HG03442 (cell line): ENCODE data around the gene CACNA1A.
"Not testable (repeated sequence)": the region's sequence is repeated elsewhere in the genome, so short reads cannot be mapped to it uniquely, and the experiment has no call there.

Source experiments
- ATAC-seq: cut with Tn5 transposase; IDR thresholded peaks from one replicate; pipeline ENCODE4 v1.9.1; 2021; ENCODE audit warnings: mild to moderate bottlenecking, moderate library complexity; ENCODE audit not compliant: unreplicated experiment

CACNA1A gene

DNA sequence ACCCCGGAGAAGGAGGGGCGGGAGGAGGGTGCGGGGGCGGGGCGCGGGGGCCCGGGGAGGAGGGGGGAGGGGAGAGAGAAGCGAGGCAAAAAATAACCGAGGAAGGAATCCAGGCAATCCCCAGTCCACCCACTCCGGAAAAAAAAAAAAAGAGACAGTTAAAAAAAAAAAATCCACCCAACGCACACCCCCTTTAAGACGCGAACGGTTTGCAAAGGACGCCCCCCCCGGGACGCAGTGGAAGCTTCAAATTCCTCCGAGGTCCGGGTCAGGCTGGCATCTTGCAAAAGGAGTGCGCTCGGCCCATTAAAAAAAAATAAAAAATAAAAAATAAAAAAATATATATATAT lies at the start of gene CACNA1A:
Gene CACNA1A (minus strand): TSS at position 9 of the 350 bp plus-strand sequence. CDS start 255 bp downstream, outside the sequence.
- ATAC-seq: no peak

DNA sequence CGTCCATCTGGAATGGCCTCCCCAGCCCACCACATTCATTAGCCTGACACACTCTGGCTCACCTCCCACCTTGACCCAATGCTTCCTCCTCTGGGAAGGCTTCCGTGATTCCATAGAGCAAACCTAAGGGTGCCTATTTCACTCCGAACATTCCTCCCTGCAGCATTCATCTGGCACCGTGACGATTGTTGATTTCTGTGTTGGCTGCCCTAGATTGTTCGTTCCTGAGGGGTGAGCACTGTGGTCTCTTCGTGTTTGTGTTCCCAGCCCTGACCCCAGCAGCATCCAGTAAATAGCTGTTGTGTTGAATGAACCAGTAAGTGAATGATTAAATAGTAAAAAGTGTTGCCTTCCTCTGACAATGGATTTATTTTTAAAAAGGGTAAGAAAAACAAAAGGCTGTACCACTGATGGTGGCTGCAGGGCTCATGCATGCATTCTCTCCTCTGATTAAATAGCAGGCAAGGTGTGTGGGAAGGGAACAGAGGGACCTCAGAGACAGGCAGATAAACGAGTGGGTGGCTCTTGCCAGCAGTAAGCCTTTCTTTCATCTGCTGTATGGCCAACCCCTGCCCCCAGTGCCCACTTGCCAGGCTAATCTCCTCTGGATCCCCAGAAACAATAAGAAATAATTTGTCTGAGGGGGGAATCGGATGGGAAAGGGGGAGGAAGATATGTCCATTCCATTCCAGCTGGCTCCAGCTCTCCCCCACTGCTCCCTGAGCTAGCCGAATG lies 48.4 kb upstream of the CACNA1A start:
- ATAC-seq: no peak

DNA sequence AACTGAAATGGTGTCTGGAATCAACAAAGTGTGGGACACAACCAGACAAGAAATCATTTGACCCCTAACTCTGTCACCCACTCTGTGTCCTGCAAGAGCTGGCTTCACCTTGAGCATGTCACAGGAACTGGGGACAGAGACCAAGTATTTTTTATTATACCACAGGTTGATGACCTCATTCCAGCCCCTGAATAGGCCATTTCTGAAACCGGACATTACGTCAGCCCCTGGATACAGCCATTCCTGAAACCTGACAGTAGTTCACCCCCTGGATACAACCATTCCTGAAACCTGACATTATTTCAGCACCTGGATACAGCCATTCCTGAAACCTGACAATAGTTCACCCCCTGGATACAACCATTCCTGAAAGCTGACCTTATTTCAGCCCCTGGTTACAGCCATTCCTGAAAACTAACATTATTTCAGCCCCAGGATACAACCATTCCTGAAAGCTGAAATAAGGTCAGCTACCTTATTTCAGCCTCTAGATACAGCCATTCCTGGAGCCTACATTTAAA lies 47.7 kb upstream of the CACNA1A start:
- ATAC-seq: no peak

DNA sequence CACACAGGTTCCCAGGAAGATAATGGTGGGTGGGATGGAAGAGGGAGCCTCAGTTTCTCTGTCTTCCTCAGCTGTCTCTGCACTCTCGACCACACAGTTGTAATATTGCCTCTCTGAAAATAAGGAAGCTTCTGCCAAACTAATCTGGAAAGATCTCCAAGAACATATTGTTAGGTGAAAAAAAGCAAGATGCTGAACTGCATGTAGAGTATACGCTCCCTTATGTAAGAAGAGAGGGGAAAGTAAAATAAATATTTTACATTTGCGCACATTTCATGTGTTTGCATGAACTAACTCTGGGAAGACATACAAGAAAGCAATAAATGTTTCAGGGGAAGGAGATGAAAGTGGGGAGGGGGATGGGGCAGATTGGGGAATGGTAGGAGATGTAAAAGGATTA lies 41.9 kb upstream of the CACNA1A start:
- ATAC-seq: no peak

DNA sequence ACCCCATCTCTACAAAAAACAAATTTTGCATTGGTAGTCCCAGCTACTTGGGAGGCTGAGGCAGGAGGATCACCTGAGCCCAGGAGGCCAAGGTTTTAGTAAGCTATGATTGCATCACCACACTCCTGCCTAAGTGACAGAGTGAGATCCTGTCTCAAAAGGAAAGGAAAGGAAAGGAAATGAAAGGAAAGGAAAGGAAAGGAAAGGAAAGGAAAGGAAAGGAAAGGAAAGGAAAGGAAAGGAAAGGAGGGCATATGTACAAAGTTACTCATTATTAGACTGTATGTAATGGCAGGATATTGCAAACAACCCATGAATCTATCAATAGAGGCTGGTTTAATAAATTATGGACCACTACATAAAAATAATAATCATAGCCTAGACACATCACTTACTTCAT lies 40.8 kb upstream of the CACNA1A start:
- ATAC-seq: no peak

DNA sequence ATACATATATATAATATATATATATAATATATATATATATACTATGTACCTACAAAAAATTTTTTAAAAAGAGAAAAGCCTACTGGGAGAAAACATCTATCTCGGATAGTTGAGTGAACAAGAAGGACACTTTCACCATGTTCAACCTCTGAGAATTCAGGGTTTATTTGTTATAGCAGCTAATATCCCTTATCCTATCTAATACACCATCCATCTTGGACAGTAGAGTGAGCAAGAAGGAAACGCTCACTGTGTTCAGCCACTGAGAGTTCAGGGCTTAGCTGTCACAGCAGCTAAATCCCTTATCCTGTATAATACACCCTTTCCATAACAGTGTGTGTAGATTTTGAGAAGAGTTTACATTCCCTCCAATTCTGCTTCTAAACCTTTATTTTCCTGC lies 38.1 kb upstream of the CACNA1A start:
- no peak for ATAC-seq

DNA sequence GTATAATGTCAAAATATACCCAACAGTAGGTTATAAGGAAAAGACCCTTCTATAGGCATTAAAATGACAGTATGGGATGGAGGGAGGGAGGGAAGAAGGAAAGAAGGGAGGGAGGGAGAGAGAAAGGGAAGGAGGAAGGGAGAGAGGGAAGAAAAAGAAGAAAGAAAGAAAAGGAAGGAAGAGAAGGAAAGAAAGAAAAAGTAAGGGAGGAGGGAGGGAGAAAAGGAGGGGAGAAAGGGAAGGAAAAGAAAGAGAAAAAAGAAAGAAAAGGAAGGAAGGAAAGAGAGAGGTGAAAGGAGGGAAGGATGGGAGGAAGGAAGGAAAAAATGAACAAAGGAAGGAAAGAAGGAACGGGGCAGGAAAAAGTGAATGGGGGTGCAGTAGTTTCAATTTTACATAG lies 35.3 kb upstream of the CACNA1A start:
- no peak for ATAC-seq

DNA sequence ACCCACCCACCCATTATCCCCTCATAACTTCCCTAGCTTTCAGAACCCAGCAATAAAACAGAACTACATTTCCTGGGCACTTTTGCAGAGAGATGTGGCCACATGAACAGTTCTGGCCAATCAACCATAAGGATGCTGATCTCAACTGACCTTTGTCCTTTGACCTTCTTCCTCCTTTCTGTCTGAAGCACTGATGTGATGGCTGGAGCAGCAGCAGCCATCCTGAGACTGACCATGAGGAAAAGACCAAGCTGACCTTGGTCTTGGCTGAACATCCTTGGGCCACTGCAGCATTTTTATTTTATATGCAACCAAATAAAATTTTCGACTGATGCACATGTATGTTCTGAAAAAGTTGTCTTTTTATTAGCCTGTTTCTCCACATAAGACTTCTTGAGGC lies 33.1 kb upstream of the CACNA1A start:
- ATAC-seq: no peak

DNA sequence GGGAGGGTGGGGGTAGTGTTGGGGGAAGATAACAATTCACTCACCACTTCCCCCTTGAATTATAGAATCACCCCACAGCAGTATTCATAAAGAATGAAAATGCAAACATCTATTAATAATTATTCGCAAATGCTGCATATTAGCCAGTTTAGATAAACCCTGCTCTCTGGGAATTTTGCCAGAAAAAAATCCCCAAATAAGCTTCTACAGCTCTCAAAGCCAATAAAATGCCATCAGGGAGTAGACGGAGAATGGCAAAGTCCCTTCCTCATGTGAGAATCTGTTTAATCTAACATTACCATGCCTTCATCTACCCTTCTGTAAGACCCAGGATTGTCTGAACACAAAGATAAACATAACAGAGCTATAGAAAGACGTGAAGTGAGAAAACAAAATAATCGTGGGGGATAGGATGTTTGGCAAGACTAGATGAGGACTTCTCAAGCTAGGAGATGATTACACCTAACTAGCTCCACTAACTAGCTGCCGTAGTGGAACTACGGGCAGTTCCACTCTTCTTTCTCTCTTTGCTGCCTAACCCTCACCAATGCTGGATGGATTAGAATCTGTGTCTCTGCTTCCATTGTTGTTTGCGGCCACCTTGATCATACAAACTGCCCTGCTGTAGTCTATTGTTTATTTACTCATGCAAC lies 32.4 kb upstream of the CACNA1A start:
- no peak for ATAC-seq

DNA sequence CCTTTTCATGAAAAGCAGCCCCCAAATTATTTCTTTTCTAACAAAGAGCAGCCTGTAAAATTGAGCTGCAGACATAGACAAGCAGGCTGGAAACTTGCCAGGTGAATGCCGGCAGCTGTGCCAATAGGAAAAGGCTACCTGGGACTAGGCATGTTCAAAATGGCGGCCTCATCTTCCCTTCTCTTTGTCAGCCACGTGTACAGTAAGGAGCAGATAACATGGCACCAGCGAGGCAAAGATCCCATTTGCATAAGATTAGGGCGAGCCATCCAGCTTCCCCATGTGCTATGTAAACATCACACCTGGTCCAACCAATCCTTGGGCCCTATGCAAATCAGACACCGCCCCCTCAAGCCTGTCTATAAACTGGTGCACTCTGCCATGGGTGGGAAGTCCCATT lies 31.2 kb upstream of the CACNA1A start:
- ATAC-seq: no peak

DNA sequence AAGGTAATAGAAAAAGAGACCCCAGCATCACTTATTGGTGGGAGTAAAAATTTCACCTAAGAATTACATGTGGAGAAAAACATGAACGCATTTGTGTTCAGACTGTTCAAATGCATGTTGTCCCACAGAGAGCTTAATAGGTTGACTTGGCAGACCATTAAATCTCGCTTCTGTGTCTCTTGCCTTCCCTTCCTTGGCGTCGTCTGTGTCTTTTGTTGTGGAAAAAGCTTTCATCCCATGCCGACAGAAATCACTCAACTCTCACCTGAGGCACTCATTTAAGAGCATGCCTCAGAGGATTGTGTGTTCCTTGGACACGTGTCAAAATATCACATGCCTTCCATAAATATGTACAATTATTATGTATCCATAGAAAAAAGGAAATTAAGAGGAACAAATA lies 24.4 kb upstream of the CACNA1A start:
- ATAC-seq: no peak

DNA sequence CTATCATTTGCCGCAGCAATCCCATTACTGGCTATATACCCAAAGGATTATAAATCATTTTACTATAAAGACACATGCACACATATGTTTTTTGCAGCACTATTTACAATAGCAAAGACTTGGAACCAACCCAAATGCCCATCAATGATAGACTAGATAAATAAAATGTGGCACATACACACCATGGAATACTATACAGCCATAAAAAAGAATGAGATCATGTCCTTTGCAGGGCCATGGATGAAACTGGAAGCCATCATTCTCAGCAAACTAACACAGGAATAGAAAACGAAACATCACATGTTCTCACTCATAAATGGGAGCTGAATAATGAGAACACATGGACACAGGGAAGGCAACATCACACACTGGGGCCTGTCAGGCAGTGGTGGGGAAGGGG lies 23.4 kb upstream of the CACNA1A start:
- ATAC-seq: not testable (repeated sequence)

DNA sequence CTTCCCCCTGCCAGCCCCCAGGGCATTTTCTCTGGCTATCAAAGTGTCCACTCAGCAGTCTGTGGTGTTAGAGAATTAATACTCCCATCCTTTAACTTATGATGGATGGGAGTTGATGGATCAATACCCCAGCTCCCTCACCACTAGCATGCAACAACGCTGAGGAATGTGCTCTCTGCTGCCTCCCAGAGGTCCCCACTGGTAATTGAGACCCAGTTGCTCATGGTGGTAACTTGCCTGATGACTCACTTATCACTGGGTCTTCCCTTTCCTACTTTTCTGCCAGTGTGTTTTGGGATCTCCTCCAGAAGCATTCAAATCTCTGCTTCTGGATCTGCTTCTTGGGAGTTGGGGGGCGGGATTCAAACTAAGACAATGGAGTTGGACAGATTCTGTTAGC lies 20.3 kb upstream of the CACNA1A start:
- ATAC-seq: no peak

DNA sequence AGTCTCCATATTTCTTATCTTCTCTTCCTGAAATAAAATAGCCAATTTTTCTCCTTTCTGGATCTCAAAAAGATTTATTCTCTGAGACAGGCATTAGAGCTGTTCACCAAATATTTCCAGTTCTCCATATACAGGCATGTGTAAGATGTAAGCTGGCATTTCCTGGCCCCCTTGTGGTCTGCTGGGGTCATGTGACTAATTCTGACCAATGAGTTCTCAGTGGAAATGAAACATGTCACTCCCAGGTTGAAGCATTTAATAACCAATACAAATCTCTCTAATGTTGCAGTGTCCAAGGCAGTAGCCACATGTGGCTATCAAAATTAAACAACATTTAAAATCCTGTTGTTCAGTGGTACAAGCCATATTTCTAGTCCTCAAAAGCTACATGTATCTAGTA lies 14.8 kb upstream of the CACNA1A start:
- no peak for ATAC-seq

DNA sequence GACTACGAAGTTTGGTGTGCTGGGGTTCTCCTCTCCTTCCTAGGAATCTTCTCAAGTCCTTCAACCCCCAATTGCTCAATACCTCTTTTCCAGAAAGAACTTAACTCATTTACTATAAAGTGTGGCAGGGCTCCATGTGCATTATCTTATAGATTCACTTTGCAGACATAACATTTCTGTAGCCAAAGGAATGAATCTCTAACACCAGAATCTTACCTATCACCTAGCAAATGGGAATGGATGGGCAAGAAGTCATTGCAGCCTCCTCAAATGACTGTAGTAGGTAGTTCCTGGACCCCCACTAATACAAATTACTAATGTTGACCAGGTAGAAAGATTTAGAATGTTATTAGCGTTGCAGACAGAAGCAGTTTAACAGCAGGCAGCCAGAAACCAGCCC lies 5.7 kb upstream of the CACNA1A start:
- ATAC-seq: no peak

DNA sequence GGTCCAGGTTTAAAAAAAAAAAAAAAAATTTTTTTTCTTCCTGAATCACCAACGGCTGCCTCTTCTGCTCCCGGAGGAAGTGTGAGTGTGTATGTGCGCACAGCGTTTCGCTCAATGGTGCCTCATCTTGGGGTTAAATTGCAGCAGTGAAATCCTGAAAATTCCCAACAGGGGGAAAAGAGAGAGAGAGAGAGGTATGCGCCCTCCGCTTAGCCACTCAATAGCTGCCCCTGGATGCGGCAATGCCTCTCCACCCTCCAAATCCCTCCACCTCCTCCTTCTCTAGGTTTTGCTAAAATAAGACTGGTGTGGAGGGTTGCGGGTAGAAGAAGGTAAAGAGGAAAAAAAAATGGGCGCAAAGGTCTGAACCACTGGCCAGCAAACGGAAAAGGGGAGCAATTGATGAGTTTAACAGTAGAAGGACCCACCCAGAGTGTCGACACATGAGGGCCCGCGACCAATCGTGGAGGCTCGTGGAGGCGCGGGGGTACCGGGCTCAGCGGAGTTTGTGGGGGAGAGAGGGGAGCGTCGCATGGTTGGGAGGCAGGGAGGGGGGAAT lies 853 bp upstream of the CACNA1A start:
- ATAC-seq: no peak

DNA sequence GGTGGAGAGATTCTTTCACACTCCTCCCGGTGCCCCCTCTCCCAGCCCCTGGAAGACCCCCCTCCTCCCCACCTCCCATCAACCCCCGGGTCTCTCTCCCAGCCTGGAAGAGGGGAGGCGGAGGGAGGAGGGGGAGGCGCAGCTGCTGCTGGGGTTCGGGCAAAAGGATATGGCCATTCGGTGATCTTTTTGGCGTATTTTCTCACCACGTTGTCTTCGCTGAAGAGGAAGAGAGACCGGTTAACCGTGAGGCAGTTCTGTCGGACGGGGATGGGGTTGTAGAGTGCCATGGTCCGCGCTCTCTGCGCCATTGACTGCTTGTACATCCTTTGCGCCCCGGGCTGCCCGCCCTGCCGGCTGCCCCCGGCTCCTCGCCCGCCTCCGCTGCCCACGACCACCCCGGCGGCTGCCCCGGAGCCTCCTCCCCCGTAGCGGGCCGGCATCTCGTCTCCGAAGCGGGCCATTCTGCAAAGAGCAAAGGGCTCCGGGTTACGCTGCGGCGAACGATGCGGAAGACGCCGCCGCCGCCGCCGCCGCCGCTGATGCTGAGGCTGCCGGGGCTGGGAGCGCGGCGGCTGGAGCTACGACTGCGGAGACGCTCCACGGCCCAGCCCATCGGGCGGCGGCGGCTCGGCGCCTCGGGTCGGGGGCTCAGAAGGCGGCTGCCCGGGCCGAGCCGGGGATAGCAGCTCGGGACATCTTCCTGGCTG lies 363 bp downstream of the CACNA1A start:
- no peak for ATAC-seq

DNA sequence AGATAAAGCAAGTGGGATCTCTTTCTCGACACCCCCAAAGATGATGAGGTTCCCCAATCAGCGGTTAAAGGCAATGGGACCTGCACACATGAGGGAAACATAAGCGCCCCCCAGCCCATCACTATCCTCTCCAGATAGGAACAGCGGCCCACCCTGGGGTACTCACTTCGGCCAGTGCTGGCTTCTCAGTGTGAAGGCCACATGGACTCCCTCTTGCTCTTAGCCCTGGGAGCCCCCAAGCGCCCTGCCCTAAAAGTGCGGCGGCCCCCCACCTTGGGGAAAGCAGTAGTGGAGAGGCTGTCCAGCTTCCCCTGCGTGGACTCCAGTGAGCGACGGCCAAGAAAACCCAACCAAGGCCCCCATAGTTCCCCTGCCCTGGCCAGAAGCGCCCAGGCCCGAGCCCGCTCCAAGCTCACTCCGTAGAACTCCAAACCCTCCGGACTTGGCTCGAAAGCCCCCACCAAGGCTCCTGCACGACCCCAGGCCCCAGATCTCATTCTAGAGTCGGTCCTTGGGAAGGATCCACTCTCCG lies 1.0 kb downstream of the CACNA1A start:
- no peak for ATAC-seq

DNA sequence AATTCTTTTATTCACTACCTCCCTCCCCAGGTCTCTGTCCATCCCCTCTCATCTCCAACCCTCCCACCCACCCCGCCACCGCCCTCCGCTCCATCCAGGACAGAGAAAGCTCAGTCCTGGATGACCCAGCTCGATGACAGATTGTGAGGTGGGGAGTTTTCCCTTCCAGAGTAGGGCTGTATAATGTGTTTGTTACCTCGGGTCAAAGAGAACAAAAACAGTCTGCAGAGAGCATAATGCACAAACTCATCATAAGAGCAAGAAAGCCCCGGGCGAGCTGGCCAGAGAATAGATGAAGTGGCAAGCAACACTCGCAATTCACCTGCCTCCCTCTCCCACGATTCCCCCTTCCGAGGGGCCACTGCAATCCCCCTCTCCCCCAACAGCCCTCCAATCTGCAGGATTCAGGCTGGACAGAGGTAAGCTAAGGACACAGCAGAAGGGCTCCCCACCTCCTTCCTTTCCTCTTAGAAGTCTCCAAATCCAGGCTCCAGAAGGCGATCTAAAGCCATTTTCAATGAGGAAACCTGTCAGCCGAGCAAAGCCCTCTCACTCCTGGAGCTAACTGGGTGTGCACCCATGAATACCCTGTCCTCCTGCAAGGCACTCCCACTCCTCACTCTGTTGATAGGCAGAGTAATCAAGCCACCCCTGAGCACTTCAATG lies 2.6 kb downstream of the CACNA1A start:
- ATAC-seq: no peak

DNA sequence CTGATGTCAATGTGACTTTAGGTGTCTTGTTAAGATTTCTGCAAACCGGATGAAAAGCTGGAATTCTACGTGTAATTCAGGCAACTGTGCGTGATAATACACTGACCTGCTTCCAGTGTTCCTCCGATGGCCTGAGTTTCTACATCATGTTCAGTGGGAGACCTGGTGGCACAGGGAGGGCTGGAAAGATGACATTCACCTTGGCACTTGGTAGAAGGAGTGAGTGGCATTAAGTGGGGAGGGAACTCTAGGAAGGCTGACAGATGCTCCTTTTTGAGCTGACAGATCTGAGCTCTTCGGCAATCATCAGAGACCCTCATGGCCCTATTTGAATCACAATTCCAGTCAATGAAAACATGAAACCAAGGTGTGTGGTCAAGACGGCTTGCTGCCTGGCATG lies 4.0 kb downstream of the CACNA1A start:
- no peak for ATAC-seq

DNA sequence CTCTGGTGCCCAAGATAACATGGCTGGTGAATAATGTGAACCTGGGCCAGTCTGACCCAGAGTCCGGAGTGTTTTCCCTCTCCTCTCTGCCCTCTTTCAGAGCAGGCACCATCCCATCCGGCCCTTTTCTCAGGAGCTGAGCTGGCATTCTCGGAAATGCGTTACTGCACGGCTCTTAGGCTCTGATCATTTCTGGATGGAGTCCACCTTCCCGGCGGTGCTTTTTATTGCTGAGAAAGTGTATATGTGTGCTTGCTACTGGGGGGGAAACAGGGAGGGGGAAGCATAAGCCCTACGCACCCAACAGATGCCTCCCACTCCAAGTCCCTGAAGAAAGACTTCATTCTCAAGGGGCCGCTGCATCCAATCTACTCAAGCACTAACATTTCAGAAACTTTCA lies 6.6 kb downstream of the CACNA1A start:
- ATAC-seq: no peak
